Panc1 (cell line): Measurements from ENCODE around the gene DDAH1. TPM values are rescaled to one million over a fixed set of nuclear protein-coding genes. Genes with fewer than 3 reads are reported as not detected.

ENCODE experiments used
- ATAC-seq: fragments of 200-7000 bp; cut with Tn5 transposase; 2 replicates; pipeline ENCODE4 v1.9.1; 2020; ENCODE audit warnings: mild to moderate bottlenecking, moderate library complexity
- BruUV-seq: library from RNA; stranded (reverse); fragments of 400-500 nt; replicated peaks from 2 replicates; lab custom pipeline; 2021; lab: Mats Ljungman, UMichigan
- CTCF ChIA-PET: fragments of 300-600 bp; sonication (Branson Sonifier 250); formaldehyde crosslinking; loops from one replicate; lab custom pipeline; 2022; ENCODE audit warnings: antibody characterized with exemption; lab: Charles Lee
- POLR2A ChIA-PET: fragments of 300-600 bp; sonication (Branson Sonifier 250); formaldehyde crosslinking; loops from one replicate; lab custom pipeline; 2022; ENCODE audit warnings: antibody characterized with exemption; lab: Charles Lee
- DNase-seq: peaks from one replicate; pipeline ENCODE4 v3.0.0-alpha.2; 2010; ENCODE audit warnings: low read depth, low spot score
- H3K27ac ChIP-seq: 2 replicates; pipeline ENCODE4 v1.5.1; 2011; ENCODE audit warnings: mild to moderate bottlenecking, low read length, inconsistent platforms
- H3K27me3 ChIP-seq: fragments of 200-500 bp; sonication (Bioruptor generic); 2 replicates; pipeline ENCODE4 v1.6.0; 2014; ENCODE audit warnings: low read length, inconsistent platforms; ENCODE audit not compliant: control insufficient read depth, insufficient read depth
- H3K36me3 ChIP-seq: fragments of 200-500 bp; sonication (Bioruptor generic); 2 replicates; pipeline ENCODE4 v1.5.1; 2014; ENCODE audit warnings: inconsistent platforms, mild to moderate bottlenecking, low read length, moderate library complexity; ENCODE audit not compliant: control insufficient read depth, insufficient read depth
- H3K4me1 ChIP-seq: 2 replicates; pipeline ENCODE4 v1.5.1; 2011; ENCODE audit warnings: inconsistent platforms, mild to moderate bottlenecking, low read length, moderate library complexity; ENCODE audit not compliant: control insufficient read depth, insufficient read depth
- H3K4me3 ChIP-seq, 2 experiments: 2 replicates each; pipeline ENCODE4 v1.5.1; 2011 to 2012; ENCODE audit warnings: low read depth in 2 of 2, low read length in 2 of 2, mild to moderate bottlenecking in 2 of 2, inconsistent platforms in 1 of 2, moderate library complexity in 1 of 2
- H3K9me3 ChIP-seq: fragments of 200-500 bp; sonication (Bioruptor generic); 2 replicates; pipeline ENCODE4 v1.5.1; 2014; ENCODE audit warnings: low read depth, mild to moderate bottlenecking, inconsistent platforms, low read length, moderate library complexity; ENCODE audit not compliant: control insufficient read depth, insufficient read depth
- POLR2AphosphoS5 ChIP-seq: IDR thresholded peaks from 2 replicates; pipeline ENCODE4 v1.6.1; 2012; ENCODE audit warnings: mild to moderate bottlenecking, low read depth, low read length, moderate library complexity
- SIN3A ChIP-seq: IDR thresholded peaks from 2 replicates; pipeline ENCODE4 v1.6.1; 2012; ENCODE audit warnings: low read depth, mild to moderate bottlenecking, low read length, moderate library complexity, borderline replicate concordance; ENCODE audit not compliant: insufficient read depth
- TCF7L2 ChIP-seq: IDR thresholded peaks from 2 replicates; pipeline ENCODE4 v1.6.1; 2011; ENCODE audit warnings: mild to moderate bottlenecking, low read depth, low read length, inconsistent platforms
- in situ Hi-C: cut with HindIII; loops from 2 replicates; pipeline ENCODE4 v1.10.0; 2016; ENCODE audit warnings: low sequenced_read_pairs, low pct_unique_long_range_greater_than_20kb
- intact Hi-C: fragments of 100-400 bp; cut with micrococcal nuclease; formaldehyde crosslinking; loops from one replicate; pipeline ENCODE4 v1.10.0; 2022; ENCODE audit not compliant: unreplicated experiment
- total RNA-seq: library from RNA; stranded (reverse); gene quantifications from one replicate; pipeline ENCODE4 v1.2.1, GENCODE V29; 2021; ENCODE audit not compliant: unreplicated experiment
- TF ChIP-seq, protein P1 (sequence below), 2 experiments: IDR thresholded peaks; 2 replicates each; pipeline ENCODE4 v1.6.1; 2011 to 2012; ENCODE audit warnings: low read depth in 2 of 2, control low read depth in 1 of 2, low read length in 1 of 2, mild to moderate bottlenecking in 1 of 2, moderate library complexity in 1 of 2; ENCODE audit not compliant: insufficient read depth in 1 of 2
- TF ChIP-seq, protein P2 (sequence below): fragments of 450-650 bp; IDR thresholded peaks from 2 replicates; pipeline ENCODE4 v1.5.1; 2017; ENCODE audit warnings: mild to moderate bottlenecking

Gene DDAH1
- total RNA-seq, 1 experiment from 2014 or later: 85.4 TPM

- peaks cover 23% of the 10 kb centered on the region for H3K4me1 ChIP-seq
- no peaks in the 10 kb centered on the region for H3K9me3 ChIP-seq
- intact Hi-C loops: loop anchor here (5.0 kb wide), 1 partner anchor 89 kb away; no protein-coding TSS in a partner anchor
- no peak overlapping the region for H3K4me3 ChIP-seq
- no peak for ATAC-seq
- H3K27ac ChIP-seq: 0 out of 2 replicates have a peak overlapping the region, but pooled peaks have one; percentile 12
- POLR2A ChIA-PET: no interaction called here
- DNase-seq: no peak
- BruUV-seq: no TSS peak
- CTCF ChIA-PET: interaction anchor here (0.7 to 1.2 kb wide), 3 partner anchors 18 to 88 kb away, joined by 3 to 4 read pairs (median 3); no protein-coding TSS in a partner anchor
- TF ChIP-seq, protein P1, sequence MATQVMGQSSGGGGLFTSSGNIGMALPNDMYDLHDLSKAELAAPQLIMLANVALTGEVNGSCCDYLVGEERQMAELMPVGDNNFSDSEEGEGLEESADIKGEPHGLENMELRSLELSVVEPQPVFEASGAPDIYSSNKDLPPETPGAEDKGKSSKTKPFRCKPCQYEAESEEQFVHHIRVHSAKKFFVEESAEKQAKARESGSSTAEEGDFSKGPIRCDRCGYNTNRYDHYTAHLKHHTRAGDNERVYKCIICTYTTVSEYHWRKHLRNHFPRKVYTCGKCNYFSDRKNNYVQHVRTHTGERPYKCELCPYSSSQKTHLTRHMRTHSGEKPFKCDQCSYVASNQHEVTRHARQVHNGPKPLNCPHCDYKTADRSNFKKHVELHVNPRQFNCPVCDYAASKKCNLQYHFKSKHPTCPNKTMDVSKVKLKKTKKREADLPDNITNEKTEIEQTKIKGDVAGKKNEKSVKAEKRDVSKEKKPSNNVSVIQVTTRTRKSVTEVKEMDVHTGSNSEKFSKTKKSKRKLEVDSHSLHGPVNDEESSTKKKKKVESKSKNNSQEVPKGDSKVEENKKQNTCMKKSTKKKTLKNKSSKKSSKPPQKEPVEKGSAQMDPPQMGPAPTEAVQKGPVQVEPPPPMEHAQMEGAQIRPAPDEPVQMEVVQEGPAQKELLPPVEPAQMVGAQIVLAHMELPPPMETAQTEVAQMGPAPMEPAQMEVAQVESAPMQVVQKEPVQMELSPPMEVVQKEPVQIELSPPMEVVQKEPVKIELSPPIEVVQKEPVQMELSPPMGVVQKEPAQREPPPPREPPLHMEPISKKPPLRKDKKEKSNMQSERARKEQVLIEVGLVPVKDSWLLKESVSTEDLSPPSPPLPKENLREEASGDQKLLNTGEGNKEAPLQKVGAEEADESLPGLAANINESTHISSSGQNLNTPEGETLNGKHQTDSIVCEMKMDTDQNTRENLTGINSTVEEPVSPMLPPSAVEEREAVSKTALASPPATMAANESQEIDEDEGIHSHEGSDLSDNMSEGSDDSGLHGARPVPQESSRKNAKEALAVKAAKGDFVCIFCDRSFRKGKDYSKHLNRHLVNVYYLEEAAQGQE (IDR thresholded peaks at IDR 0.05; ENCODE audit: insufficient read depth in 1 of 2, low read depth in 2 of 2, low read length in 1 of 2): no peak
- TF ChIP-seq, protein P2, sequence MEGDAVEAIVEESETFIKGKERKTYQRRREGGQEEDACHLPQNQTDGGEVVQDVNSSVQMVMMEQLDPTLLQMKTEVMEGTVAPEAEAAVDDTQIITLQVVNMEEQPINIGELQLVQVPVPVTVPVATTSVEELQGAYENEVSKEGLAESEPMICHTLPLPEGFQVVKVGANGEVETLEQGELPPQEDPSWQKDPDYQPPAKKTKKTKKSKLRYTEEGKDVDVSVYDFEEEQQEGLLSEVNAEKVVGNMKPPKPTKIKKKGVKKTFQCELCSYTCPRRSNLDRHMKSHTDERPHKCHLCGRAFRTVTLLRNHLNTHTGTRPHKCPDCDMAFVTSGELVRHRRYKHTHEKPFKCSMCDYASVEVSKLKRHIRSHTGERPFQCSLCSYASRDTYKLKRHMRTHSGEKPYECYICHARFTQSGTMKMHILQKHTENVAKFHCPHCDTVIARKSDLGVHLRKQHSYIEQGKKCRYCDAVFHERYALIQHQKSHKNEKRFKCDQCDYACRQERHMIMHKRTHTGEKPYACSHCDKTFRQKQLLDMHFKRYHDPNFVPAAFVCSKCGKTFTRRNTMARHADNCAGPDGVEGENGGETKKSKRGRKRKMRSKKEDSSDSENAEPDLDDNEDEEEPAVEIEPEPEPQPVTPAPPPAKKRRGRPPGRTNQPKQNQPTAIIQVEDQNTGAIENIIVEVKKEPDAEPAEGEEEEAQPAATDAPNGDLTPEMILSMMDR: peak; percentile 38
- no peak for TF ChIP-seq TCF7L2
- in situ Hi-C loops: no loop called here
- no peaks in the 10 kb centered on the region for H3K27me3 ChIP-seq
- H3K36me3 ChIP-seq: no peaks in the 10 kb centered on the region
Measured at GRCh38 chr1:85396194-85396593, 68.8 kb downstream of the DDAH1 start.

DNA sequence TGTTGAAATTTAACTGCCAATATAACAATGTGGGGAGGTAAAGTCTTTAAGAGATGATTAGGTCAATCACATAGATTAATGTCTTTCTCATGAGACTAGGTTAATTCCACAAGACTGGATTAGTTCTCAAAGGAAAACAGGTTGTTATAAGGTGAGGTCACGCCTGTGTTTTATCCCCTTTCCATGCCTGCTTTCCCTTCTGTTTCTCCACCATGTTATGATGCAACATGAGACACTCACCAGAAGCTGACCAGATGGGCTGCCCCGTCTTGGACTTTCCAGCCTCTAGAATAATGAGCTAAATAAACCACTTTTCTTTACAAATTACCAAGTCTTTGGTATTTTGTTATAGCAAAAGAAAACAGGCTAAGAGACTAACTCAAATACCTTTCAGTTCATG, 70.8 kb downstream of the DDAH1 start:
- POLR2A ChIA-PET: interaction anchor here (0.6 kb wide), 1 partner anchor 102 kb away, joined by 3 read pairs; no protein-coding TSS in a partner anchor
- 0 out of 2 replicates have a peak, but pooled peaks have one; percentile 29 for ATAC-seq

More for the DNA sequence above, 70.8 kb downstream of the DDAH1 start:
- TF ChIP-seq TCF7L2 (no peak), POLR2AphosphoS5 (no peak), SIN3A (no peak)
- TF ChIP-seq, protein P1 (IDR thresholded peaks at IDR 0.05; ENCODE audit: insufficient read depth in 1 of 2, low read depth in 2 of 2, low read length in 1 of 2): no peak
- TF ChIP-seq, protein P2: no peak
- DNase-seq: no peak
- no TSS peak for BruUV-seq
- no peaks in the 10 kb centered on the region for H3K9me3 ChIP-seq
- no peaks in the 10 kb centered on the region for H3K36me3 ChIP-seq
- CTCF ChIA-PET: no interaction called here
- peaks cover 21% of the 10 kb centered on the region for H3K4me1 ChIP-seq
- peak overlapping the region; percentile 25; the same call in 1 of the 2 replicates for H3K27ac ChIP-seq
- in situ Hi-C loops: no loop called here
- H3K27me3 ChIP-seq: no peaks in the 10 kb centered on the region
- intact Hi-C loops: no loop called here
- H3K4me3 ChIP-seq: no peak overlapping the region
